ENCODE measurements around the gene ANKRD12.

ANKRD12 gene

GRCh38 chr18:9188359-9189231, 52.0 kb downstream of the ANKRD12 start:
- DNase-seq (ENCODE audit: low read depth), result no peak

DNA sequence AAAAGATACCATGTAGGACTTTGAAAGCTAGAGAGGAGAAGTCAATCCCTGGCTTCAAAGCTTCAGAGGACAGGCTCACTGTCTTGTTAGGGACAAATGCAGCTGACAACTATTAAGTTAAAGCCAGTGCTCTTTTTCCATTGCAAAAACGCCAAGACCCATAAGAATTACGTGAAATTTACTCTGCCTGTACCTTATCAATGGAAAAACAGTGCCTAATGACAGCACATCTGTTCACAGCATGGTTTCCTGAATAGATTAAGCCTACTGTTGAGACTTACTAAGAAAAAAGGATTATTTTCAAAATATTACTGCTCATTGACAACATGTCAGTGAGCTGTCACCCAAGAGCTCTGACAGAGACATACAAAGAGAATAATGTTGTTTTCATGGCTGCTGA, 52.9 kb downstream of the ANKRD12 start:
- no peak for DNase-seq (ENCODE audit: low read depth)

GRCh38 chr18:9191658-9192256, 55.2 kb downstream of the ANKRD12 start:
- DNase-seq (ENCODE audit: low read depth), result no peak

DNA sequence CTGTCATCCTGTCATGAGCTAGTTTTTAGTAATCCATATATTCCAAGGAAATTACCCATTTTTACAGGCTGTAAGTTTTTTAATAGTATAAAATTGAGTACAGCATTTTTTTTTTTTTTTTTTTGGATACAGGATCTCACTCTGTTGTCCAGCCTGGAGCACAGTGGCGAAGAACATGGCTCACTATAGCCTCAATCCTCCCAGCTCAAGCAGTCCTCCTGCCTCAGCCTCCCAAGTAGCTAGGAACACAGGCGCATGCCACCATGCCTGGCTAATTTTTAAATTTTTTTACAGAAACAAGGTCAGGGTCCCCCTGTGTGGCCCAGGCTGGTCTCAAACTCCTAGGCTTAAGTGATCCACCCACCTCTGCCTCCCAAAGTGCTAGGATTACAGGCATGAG, 56.5 kb downstream of the ANKRD12 start:
- DNase-seq (ENCODE audit: low read depth), result no peak

DNA sequence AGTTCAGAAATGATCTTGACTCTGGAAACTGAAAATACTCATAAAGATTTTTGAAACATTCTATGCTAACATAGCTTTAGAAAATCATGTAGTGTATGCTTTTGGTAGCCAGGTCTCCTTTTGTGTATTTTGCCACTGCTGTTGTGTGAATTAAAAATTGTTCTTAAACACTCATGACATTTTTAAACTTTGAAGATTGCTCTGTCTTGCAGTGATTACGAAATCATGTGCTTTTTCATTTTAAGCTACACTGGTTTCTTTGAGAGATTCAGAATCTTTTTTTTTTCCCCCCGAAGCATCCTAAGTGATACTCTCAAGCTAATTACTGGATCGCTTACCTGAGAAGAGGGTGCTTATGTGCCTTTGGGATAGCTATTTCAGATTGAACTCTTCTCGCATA, 60.0 kb downstream of the ANKRD12 start:
- DNase-seq (ENCODE audit: low read depth), result no peak

DNA sequence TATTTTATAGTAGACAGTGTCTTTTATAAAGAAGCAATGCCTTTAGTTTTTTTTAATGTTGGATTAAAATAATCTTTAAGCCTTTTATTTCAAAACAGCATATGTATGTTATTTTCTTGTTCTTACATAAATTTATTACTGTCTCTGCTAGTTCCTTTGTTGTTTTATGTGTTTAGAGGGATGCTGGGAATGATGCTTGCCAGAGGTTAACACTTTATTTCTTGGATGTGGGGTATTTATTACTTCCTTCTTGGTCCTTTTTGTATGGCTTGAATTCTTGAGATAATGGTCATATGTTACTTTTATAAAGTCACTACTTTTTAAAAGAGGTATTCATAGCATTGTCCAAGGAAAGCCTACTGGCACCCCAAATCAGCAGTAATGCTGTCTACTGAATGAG, 63.1 kb downstream of the ANKRD12 start:
- no peak for DNase-seq (ENCODE audit: low read depth)

- DNase-seq (ENCODE audit: low read depth), result no peak
Observed at GRCh38 chr18:9201224-9201623, 64.6 kb downstream of the ANKRD12 start.

DNA sequence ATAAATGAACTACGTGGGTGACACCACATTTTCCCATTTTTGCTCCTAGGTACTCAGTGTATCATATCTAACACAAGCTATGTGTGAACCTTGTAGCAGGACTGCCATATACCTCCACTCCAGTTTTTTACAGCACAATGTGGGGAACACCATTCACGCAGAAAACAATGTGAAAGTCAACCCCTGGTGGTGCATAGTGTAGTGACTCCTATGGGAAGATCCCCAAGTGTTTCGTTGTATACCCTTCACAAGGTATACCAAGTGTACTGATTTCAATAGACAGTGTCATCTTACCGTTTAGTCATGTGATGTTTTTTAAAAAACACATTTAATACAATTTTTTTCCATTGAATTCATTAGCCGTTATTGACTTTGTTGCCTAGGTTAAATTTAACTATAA, 68.1 kb downstream of the ANKRD12 start:
- no peak for DNase-seq (ENCODE audit: low read depth)

- no peak for DNase-seq (ENCODE audit: low read depth)
Observed at GRCh38 chr18:9206421-9206820, 69.8 kb downstream of the ANKRD12 start.

DNA sequence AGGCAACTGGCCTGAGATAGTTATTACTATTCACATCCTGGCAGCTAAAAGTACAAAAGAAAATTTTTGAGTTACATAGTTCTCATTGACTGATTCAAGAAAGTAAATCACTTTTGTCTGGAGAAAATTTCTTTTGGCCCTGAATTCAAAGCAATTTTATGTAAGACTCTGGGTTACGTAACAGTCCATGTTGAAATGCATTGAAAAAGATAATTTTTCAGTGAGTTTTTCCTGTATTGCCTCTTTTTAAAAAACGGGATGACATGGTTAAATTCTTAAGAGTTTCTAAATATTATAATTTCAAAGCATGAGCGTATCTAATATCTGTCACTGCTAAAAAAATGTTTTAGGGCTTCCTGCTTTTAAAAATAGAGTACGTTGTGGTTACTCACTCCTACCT, 72.7 kb downstream of the ANKRD12 start:
- DNase-seq (ENCODE audit: low read depth), result no peak

DNA sequence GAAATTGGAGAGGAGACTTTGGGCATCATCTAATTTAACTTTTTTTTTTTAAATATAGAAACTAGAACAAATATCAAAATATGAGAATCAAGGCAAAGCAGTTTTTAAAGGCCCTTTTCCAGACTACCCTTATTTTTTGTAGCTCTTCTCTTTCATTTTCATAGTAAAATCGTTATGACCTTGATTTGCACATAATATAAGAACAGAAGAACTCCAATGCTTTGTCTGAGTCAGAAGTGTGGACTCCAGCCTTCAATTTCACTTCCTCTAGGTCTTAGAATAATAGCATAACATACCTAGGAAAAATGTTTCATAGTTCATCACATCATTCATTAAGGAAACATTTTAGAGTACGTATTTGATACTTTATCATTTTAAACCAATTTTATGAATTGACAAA, 74.4 kb downstream of the ANKRD12 start:
- no peak for DNase-seq (ENCODE audit: low read depth)

DNA sequence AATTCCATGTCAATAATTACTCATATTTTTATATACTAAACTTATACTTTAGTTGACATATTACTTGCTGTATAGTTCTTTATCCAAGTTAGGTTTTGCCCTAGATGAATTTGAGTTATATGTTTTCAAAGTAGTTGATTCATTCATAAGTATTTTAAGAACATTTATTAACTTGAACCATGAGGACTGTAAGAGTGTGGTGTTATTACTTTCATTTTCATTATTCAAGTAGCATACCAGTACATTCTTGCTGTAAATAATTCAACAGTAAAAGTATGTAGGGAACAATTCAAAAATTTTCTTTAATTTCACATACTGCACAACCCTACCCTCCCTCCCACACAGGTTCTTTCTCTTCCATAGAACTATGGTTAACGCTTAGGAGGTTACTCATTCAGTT, 75.4 kb downstream of the ANKRD12 start:
- no peak for DNase-seq (ENCODE audit: low read depth)

- DNase-seq (ENCODE audit: low read depth), result no peak
Observed at GRCh38 chr18:9215221-9215933, 78.8 kb downstream of the ANKRD12 start.

- no peak for DNase-seq (ENCODE audit: low read depth)
Observed at GRCh38 chr18:9216459-9216858, 79.9 kb downstream of the ANKRD12 start.

GRCh38 chr18:9217743-9218451, 81.3 kb downstream of the ANKRD12 start:
- no peak for DNase-seq (ENCODE audit: low read depth)

DNA sequence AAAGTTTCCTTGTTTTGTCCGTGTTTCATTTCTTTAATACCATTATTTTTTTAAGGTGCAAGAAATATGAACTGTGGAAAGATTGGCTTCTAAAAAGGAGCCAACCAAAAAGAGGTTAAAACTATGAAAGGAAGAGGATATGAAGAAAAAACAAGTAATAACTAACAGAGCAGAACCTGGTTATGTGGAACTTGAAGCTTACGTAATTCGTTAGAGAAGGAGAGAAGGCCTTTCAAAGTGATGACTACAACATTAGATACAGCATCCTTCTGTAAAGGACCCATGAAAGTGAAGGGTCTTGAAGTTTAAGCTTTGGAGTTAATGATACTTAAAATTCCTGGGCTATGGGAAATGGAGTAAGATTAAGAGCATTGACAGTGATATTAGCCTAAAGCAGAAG, 84.5 kb downstream of the ANKRD12 start:
- DNase-seq (ENCODE audit: low read depth), result no peak

GRCh38 chr18:9221661-9222060, 85.1 kb downstream of the ANKRD12 start:
- DNase-seq (ENCODE audit: low read depth), result no peak

- no peak for DNase-seq (ENCODE audit: low read depth)
Observed at GRCh38 chr18:9223356-9223755, 86.8 kb downstream of the ANKRD12 start.

GRCh38 chr18:9226463-9226862, 89.9 kb downstream of the ANKRD12 start:
- DNase-seq (ENCODE audit: low read depth), result no peak

- no peak for DNase-seq (ENCODE audit: low read depth)
Observed at GRCh38 chr18:9231852-9232486, 95.4 kb downstream of the ANKRD12 start.

DNA sequence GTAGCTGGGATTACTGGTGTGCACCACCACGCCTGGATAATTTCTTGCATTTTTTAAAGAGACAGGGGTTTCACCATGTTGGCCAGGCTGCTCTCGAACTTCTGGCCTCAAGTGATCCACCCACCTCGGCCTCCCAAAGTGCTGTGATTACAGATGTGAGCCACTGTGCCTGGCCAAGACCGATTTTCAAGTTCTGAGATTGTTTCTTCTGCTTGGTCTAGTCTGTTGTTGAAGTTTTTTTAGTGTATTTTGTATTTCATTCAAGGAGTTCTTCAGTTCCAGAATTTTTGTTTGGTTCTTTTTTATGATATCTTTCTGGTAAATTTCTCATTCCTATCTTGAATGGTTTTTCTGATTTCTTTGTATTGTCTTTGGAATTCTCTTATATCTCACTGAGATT, 96.4 kb downstream of the ANKRD12 start:
- no peak for DNase-seq (ENCODE audit: low read depth)

Measured in activated T-cell treated with anti-CD3 and anti-CD28 coated beads for 24 hours (primary cell).